Left hindlimb (tissue), 1 donor: ENCODE data around the gene ACOT7.

Experiments used
- DNase-seq: peaks from one replicate; pipeline ENCODE4 v3.0.0-alpha.2; 2018

The ACOT7 gene

GRCh38 chr1:6245869-6246496 is 147.6 kb downstream of the ACOT7 start:
- DNase-seq = peak; percentile 65

DNA sequence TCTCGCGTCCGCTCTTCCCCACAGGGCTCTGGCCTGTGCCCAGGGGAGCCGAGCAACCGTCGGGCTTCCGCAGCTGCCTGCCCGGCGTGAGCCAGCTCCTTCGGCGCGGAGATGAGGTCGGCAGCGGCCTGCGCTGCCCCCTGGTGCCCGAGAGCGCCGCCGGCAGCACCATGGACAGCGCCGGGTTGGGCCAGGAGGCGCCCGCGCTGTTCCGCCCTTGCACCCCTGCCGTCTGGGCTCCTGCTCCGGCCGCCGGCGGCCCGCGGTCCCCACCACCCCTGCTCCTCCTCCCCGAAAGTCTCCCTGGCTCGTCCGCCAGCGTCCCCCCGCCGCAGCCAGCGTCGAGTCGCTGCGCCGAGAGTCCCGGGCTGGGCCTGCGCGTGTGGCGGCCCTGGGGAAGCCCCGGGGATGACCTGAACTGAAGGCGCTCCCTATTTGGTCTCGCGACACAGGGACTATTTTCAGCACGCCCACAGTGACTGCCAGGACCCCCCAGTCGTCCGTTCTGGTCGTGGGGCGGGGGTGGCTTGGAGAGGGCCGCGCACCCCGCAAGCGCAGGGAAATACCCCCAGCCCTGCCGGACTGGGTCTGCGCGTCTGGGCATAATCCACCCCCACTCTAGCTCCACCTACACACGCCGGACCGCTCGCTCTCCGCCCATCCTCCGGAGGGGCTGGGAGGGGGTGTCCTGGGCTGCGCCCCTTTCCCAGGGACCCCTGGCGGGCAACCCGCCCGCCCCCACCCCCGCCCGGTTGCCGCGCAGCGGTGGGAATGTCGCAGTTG is 148.3 kb downstream of the ACOT7 start:
- peak; percentile 85 for DNase-seq

DNA sequence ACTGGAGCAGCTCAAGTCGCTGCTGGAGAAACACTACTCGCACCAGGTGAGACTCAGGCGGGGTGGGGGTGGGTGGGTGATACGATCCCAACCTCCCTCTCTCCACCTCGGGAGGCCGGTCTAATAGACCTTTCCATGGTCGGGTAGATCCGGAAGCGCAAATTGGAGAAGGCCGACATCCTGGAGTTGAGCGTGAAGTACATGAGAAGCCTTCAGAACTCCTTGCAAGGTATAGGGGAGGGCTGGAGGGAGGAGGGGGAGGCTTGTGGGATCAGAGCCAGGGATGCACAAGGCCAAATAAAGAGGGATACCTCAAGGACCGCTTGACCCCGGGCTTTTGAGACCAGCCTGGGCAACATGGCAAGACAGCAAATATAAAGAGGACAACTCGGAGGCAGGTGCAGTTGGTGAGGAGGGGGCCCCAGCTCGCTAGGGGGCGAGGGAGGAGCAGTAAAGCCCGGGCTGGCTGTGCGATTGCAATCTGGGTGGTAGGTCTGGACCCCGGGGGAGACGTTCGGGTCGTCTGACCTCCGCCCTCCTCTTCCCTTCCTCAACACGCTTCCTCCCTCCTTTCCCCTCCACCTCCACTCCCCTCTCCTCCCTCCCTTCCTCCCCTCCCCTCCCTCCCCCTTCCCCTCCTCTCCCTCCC is 149.0 kb downstream of the ACOT7 start:
- DNase-seq = peak; percentile 33

DNA sequence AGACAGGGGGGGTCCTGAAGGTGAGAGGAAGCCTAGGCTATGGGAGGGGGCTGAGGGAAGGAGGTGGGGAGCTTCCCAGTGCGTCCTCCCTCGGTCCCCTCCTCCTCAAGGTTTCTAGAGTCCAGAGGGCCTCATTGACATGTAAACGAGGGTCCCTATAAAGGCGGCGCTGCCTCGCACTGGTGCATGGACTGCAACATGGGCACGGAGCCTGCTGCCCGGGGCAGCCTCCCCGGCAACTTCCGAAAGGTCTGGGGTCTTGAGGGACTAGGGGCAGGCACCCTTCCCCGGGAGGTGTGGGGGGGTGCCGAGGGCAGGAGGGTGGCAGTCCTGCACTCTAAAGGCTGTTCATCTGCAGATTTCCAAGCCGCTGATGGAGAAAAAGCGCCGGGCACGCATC is 149.6 kb downstream of the ACOT7 start, which contains the start of gene HES3:
Gene HES3, plus strand, starts transcription at position 187 of the 400 bp plus-strand sequence. Its CDS starts 187 bp downstream, at position 374.
- no peak for DNase-seq

- no peak for DNase-seq
Measured at GRCh38 chr1:6243053-6243834, 150.3 kb downstream of the ACOT7 start.

DNA sequence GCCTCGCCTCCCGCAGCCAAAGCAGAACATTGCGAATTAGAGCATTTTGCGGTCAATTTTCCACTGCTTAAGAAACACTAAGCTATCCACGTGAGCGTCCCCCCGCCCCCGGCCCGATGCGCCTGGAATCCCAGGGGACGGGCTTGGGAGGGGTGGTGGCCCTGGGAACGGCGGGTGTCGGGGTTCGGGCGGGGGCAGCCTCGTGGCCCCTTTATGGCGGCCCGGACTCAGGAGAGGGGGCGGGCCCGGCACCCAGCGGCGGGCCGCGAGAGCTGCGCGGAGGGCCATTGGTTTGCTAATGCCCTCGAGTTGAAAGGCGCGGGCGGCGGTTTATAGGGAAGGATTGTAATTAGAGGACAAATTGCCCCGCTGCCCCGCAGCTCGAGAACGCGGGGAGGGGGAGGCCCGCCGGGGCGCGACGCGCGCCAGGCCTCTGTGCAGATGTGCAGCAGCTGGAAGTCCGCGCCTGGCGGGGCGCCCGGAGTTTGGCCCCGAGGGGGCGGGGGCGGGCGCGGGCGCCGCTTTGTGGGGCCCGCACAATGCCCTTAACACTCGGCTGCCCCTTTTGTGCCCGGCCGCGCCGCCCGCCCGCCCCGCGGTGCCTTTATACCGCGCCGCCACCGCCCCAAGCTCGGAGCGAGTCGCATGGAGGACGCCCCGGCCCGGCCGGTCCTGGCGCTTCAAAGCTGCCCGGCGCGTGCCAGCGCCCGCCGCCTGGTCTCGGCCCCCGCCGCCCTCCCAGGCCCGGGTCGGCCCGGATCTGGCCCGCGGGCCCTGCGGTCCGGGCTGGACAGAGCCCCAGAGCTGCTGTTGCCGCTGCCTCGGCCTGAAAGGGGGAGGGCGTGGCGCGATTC is 151.5 kb downstream of the ACOT7 start:
- DNase-seq = peak; percentile 57

DNA sequence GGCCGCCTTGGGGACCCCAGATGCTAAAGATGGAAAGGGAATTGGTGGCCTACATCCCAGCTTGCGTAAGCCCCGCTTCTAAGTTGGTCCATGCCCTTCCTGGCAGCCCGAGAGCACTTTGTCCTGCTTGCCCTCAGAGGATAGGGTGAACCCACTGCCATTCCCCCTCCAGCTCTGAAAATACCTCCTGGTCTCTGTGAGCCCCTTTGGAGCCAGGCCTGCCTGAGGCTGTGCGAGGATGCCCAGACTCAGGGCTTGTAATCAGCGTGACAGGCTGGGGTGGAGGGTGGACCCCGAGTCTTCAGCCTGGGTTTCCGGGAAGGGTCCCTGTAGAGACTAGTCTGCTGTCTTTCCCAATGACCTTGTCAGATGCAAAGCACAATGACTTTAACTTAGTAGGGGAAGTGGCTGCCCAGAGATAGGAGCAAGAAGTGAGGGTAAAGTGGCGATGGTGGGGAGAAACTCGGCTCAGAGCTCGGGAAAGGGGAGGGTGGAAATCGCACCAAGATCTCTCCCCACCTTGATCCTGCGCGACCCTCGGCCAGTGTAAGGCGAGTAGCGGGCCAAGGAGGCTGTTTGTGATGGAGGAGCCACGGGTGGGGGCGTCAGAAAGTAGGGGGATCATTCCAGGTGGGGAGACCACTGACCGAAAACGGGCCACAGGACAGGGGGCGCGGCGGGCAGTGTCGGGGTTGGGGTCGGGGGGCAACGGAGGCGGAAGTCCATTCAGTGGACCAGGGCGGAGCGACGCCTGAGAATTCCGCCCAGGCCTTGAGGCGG is 152.3 kb downstream of the ACOT7 start:
- DNase-seq = no peak

- no peak for DNase-seq
Measured at GRCh38 chr1:6239950-6240768, 153.4 kb downstream of the ACOT7 start.

GRCh38 chr1:6239213-6239752 is 154.3 kb downstream of the ACOT7 start:
- no peak for DNase-seq

GRCh38 chr1:6237093-6237492 is 156.5 kb downstream of the ACOT7 start:
- DNase-seq = no peak

DNA sequence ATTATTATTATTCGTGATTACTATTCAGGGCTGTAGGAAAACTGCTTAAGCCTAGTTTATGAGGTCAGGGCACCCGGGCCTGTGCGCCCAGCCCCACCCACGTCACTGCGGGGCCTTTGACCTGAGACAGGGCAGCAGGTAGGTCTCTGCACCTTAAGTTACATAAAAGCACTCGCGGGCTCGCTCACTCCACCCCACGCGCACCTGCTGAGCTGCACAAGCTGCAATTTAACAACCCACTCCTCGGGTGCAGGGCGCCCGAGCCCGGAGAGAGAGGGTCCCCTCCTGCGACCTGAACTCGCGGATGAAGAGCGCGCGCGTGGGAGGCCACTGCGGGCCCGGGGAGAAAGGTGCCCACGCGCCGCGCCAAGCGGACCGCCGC is 158.3 kb downstream of the ACOT7 start:
- no peak for DNase-seq

DNA sequence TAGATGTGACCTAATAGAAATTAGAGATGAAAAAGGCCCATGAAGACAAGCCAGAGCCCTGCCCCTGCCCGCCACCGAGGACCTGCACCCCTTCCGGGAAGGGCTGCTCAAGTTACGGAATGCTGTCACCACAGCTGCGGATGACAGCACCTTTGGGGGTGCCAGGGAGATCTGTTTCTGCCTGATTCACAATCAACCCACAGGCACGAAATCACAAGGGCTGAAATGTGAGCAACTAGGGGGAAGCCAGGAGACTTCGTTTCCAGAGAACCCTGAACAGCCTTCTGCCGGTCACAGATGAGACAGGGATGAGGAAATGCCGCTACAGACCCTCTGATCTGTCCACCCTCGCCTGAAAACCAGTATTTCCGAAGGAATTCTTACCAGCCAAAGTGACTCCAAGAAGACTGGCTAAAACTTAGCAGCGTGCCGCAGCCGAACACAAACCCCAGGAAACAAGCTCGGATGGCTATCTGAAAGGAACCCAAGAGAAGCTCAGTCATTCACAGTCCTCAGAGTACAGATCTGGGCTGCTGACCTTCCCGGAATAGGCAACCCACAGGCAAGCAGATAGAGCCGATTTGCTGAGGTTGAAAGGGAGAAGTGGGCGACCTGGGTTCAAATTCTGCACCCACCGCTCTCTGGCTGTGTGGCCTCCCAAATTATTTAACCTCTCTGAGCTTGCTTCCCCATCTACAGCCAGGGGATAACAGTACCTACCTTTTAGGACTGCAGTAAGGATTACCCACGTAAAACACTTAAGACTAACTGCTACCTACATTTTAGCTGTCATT is 158.9 kb downstream of the ACOT7 start:
- no peak for DNase-seq

- DNase-seq = no peak
Measured at GRCh38 chr1:6233376-6233775, 160.2 kb downstream of the ACOT7 start.

DNA sequence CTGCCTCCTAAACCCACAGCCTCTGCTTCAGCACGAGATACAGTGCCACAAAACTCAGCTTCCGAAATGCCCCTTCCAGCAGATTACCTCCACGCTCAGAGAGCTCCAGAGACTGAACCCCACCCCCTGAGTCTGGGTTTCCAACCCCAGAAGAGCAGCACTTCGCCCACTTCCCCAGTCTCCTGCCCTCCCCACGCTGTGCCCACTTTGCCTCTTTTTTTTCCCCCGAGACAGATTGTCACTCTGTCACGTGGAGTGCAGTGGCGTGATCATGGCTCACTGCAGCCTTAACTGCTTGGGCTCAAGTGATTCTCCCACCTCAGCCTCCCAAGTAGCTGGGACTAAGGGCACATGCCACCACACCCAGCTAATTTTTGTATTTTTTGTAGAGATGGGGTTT is 167.9 kb downstream of the ACOT7 start:
- DNase-seq = no peak

DNA sequence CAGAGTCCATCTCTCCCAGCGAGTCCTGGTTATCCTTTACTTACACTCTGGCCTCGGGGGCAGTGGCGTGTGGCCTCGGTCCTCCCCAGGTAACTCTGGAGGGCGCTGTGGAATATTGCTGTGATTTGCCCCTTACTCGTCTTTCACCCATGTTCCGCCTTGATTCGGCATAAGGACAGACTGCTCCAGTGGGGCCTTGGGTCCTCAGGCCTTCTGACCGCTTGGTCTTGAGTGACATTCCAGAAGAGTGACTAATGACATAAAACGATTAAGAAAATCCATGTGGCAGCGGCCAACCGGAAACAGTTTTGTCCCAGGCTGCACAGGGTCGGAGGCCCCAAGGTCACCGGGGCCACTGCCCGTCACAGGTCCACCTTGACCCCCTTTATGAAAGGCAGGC is 168.8 kb downstream of the ACOT7 start:
- DNase-seq = no peak

DNA sequence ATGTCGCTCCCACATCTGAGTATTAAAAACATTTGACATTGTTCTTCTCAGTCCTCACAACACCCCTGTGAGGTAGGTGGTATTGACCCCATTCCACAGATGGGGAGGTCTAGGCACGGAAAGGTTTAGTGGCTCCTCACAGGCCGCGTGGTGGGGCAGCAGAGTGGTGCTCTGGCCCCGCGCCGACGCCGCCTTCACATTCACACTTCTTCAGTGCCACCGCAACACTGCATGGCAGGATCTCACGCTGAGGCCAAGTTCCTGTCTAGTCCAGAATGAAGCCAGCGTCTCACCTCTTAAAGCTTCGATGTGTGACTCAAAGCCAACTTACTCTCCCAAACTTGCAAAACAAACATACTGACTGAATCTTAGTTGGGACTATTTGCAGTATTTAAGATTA is 169.9 kb downstream of the ACOT7 start:
- no peak for DNase-seq

DNA sequence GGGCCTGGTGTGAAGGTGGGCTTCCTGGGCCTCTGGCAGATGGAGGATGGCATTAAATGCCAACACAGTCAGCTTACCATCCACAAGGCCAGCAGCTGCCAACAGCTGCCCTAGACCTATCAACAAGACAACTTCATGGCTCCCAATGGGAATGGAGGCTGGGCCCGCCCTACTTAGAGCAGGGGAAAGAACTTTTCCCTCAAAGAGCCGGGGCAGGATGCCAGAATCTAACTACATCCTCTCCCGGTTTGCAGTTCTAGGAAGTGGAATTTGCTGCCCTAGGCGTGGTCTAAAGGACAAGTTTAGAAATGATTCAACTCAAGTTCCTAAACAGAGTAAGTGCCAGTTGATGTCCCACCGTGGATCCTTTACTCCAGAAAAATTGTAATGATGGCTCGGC is 170.9 kb downstream of the ACOT7 start:
- DNase-seq = peak; percentile 76

DNA sequence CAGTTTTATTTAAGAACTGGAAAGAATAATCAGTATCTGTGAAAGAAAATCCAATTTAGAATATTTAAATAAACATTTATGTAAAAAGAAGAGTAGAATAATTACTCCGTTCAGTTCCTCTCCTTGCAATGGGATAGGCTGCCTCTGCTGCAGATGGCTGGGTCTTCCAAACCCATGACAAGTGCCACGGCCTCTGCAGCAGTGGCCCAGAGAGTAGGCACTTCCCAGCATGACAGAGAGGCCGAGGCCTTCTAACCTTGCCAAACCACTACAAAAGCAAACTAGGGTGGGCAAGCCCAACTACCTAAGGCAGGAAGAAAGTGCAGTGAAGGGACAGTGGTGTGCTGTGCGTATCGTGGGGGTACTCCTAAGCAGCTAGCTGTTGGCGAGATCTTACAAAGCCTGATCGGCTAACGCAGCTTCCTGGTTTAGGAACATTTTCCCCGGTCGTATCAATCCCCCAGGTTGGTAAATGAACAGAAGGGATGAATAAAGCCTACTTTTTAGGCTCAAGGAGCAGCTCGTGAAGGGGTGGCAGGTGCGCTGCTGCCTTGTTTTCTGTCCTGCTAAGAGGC is 172.3 kb downstream of the ACOT7 start:
- no peak for DNase-seq

GRCh38 chr1:6220236-6220635 is 173.3 kb downstream of the ACOT7 start:
- no peak for DNase-seq
